ELR (cell line): ENCODE measurements around the gene FUT8.

Source experiments
- DNase-seq: peaks from one replicate; pipeline ENCODE4 v3.0.0-alpha.2; 2015; ENCODE audit warnings: low read depth

FUT8 gene

DNA sequence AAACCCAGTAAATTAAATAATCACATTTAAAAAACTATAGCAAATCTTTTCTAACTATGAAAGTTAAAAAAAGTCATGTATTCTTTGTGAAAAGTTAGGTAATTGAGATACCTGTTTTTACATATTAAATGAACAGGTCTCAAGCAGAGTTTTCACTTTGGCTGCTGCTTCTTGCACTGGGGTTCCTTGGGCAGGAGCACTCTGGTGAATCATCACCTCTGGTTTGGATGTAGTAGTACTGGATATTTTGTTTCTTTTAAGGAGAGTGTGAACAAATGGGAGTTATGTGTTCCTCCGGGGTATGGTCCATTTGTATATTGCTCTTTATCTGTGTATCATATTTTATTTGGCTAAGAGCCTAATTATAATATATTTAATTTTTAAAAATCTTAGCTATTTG, 82.7 kb downstream of the FUT8 start:
- DNase-seq: peak; percentile 43

GRCh38 chr14:65496178-65496993, 83.9 kb downstream of the FUT8 start:
- DNase-seq: peak; percentile 41

DNA sequence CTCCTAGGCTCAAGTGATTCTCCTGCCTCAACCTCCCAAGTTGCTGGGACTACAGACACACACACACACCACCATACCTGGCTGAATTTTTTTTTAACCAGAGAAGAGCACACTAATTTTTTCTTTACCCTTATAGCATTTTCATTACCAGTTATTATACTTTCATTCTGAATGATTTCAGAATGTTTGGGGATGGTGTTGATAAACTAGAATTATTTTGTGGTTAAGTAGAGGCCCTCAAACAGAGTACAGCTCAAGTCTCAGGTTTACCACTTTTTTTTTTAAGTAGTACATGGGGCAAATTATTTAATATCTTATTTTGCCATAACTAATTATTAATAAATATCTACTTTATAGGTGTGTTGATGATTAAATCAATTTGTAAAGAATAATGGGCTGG, 86.6 kb downstream of the FUT8 start:
- no peak for DNase-seq

- DNase-seq: no peak
Observed at GRCh38 chr14:65500075-65500474, 87.5 kb downstream of the FUT8 start.

DNA sequence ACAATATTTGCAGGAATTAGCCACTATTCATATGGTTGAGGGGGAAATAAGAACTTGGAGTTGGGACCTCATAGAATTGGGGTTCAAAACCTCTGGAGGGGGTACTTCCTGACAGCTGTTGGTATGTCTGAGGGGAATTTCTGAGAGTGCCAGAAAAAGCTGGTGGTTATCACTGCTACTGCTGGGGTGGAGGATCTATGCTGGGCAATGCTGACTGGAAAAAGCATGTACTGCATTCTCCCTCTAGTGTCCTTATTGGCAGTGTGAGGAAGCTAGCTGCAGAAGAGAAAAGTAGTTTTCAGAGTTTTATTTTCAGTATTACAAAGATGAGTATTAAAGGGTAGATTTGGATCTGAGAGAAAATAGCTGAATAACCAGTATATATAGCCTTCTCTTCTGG, 88.8 kb downstream of the FUT8 start:
- DNase-seq: peak; percentile 17

DNA sequence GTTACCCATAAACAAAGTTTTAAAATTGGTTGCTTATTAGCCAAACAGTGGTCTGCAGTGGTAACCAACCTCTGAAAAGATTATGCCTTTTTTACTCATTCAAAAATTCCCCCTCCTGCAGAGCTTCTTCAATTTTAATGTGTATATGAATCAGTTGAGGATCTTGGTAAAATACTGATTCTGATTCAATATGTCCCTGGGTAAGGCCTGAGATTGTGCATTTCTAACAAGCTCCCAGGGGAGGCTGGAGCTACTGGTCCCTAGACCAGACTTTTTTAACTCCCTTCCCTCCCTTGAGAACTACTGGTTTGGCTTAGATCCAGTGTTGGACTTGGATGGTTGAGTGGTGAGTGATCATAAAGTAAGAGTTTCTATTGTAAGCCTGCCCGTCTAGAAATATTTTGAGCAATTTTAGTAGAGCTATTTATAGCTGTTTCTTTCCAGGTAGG, 90.2 kb downstream of the FUT8 start:
- peak; percentile 81 for DNase-seq

DNA sequence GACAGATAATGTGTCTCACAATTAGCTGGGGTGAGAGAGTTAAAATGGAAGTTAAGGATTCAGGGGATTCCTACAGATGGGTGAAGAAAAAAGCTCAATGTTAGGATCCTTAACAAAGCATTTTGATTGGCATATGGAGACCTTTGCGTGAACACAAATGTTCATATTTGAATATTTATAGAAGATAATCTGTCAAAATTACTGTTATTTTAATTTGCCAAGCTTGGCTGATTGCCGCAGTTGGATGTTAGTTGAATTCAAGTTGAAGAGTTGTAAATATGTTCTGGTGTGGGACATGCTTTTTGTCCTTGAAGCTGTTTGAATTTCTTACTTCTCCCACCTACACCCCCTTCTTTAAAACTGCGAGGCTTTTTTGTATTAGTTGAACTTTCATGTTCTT, 91.2 kb downstream of the FUT8 start:
- no peak for DNase-seq

- DNase-seq: no peak
Observed at GRCh38 chr14:65506801-65507200, 94.3 kb downstream of the FUT8 start.

DNA sequence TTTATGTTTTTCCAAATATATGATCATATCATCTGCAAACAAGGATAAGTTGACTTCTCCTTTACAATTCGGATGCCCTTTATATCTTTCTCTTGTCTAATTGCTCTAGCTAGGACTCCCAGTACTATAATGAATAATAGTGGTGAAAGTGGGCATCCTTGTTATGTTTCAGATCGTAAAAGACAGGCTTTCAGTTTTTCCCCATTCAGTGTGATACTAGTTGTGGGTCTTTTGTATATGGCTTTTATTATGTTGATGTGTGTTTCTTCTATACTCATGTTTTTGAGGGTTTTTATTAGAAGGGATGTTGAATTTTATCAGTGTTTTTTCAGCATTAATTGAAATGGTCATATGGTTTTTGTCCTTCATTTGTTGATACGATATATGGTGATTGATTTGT, 97.3 kb downstream of the FUT8 start:
- DNase-seq: no peak

DNA sequence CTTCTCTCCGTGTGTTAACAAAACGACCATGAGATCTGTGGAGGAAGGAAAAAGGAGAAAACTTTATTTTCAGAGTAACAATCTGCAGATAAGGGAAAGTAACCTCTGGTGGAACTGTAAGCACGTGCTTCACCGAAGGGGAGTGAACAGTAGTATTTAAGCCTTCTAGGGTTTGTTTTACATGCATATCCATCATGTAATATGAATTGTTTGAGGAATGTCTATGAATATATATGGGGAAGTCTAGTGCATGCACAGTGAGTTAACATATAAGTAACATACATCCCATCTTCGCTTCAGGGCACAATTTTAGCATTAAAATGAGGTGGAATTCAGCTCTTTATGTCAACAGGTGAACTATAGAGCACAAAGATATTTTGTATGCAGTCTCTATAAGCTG, 101.1 kb downstream of the FUT8 start:
- no peak for DNase-seq

DNA sequence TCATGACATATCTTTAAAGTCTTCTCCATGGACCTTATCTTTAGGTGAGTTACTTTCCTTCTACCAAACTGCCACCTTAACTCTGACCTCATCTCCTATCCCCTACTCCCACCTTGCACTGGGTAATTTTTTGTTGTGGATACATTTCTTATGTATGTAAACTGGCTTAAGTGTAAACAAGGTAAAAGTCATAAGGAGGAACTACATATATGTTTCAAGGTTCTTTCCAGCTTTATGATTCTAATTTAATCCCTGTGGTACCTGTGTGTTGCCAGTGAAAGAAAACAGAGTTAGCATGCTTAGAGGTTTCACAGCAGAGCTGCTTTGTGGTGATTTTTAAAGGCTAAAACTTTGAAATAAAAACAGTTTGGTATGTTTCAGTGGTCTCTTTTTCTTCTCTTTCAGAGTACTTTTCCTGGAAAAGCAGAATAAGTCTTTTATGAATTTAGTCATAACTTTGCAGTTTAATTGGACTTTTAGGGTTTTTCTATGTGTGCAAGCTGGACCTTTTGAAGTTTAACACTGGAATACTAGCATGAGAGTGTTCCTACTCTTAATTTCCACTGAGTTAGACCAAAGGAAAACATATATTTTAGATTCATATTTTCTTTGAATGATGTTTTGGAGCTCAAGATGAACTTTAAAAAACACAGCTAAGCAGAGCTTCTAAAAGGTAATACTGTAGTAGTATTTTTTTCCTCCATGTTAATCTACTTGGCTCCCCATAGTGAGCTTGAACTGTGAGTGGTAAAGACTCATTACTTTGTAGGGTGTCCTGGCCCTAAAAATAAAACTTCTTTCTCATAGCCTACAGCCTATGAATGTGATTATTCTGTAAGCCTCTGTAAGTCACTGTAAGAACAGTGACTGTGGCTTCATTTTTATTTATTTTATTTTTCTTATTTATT, 105.4 kb downstream of the FUT8 start:
- DNase-seq: no peak

DNA sequence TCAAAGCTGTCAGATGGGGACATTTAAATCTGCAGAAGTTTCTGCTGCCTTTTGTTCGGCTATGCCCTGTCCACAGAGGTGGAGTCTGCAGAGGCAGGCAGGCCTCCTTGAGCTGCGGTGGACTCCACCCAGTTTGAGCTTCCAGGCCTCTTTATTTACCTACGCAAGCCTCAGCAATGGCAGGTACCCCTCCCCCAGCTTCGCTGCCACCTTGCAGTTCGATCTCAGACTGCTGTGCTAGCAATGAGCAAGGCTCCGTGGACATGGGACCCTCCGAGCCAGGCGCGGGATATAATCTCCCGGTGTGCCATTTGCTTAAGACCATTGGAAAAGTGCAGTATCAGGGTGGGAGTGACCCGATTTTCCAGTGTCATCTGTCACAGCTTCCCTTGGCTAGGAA, 115.5 kb downstream of the FUT8 start:
- DNase-seq: no peak

DNA sequence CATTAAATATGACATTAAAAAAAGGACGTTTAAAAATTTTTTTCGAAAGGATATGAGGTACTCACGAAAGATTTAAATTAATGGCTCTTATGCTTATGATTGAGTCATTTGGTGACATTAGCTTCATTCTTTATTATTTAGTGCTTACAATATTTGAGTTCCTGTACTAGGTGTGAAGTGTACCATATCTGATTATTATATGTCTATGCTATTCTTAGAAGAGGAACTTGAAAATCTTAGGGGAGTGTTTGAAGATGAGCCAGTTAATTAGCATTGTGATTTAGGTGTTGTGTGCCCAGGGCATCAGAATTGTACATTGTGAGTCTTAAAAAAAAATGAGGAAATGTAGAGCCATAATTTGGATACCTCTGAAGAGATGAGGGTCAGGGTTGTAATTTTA, 118.6 kb downstream of the FUT8 start:
- DNase-seq: no peak

DNA sequence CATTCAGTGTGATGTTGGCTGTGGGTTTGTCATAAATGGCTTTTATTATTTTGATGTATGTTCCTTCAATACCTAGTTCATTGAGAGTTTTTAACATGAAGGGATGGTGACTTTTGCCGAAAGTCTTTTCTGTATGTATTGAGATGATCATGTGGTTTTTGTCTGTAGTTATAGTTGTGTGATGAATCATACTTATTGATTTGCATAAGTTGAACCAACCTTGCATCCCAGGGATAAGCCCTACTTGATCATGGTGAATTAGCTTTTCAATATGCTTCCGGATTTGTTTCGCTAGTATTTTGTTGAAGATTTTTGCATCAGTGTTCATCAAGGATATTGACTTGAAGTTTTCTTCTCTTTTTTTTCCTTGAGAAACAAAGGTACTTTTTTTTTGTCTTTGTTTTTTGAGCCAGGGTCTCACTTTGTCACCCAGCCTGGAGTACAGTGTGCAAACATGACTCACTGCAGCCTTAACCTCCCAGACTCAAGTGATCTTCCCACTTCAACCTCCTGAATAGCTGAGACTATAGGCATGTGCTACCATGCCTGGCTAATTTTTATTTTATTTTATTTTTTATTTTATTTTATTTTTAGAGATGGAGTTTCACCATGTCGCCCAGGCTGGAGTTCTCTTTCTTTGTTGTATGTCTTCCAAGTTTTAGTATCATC, 121.3 kb downstream of the FUT8 start:
- DNase-seq: no peak

DNA sequence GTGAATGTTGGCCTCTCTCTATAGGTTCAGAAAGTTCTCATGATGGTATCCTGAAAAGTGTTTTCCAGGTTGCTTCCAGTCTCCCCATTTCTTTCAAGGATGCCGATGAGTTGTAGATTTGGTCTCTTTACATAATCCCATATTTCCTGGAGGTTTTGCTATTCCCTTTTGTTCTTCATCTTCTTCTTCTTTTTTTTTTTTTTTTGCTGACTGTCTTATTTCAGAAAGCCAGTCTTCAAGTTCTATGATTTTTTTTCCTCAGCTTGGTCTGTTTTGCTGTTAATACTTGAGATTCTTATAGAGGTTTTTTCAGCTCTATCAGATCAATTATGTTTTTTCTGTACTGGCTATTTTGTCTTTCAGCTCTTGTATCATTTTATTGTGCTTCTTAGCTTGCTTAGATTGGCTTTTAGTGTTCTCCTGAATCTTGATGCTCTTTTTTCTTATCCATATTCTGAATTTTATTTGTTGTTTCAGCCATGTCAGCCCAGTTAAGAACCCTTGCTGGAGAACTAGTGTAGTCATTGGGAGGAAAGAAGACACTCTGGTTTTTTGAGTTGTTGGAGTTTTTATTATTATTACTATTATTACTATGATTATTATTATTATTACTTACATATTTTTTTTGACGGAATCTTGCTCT, 124.4 kb downstream of the FUT8 start:
- DNase-seq: no peak

- DNase-seq: no peak
Observed at GRCh38 chr14:65548878-65549277, 136.3 kb downstream of the FUT8 start.

- DNase-seq: no peak
Observed at GRCh38 chr14:65549429-65549828, 136.9 kb downstream of the FUT8 start.

GRCh38 chr14:65550779-65551643, 138.5 kb downstream of the FUT8 start:
- DNase-seq: no peak

DNA sequence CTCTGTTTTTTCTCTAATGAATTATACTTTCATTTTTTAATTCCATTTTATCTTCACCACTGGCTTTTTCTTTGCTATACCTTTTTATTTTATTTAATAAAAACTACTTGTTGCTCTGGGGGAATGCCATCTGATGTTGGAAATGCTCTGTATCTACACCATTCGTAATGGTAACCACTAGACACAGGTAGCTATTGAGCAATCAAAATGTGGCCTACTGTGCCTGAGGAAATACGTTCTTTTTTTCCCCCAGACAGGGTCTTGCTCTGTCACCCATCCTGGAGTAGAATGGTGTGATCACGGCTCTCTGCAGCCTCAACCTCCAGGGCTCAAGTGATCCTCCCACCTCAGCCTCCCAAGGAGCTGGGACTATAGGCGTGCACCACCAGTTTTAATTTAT, 140.2 kb downstream of the FUT8 start:
- DNase-seq: no peak

DNA sequence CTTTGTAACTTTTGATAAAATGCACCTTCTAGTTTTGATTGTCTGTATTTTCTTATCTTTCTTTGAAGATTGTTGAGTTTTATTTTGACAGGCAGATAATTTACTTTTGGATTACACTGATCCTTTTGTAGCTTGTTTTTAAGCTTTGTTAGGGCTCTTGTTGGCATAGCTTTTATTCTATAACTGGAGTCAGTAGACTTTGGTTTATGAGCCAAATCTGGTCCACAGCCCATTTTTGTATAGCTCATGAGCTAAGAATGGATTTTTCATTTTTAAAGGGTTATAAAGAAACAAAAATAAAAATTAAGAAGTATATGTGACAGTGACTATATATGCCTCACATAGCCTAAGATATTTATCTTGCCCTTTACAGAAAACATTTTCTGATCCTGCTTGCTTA, 142.3 kb downstream of the FUT8 start:
- no peak for DNase-seq

GRCh38 chr14:65555358-65555757, 142.8 kb downstream of the FUT8 start:
- no peak for DNase-seq
